ENCODE results near the gene NEDD4. TPM values are rescaled to one million over a fixed set of nuclear protein-coding genes. Genes with fewer than 3 reads are reported as not detected.
A peak's percentile ranks its signal among the peaks of the same experiment; 100 is the strongest.

The NEDD4 gene
- total RNA-seq, 1 donor from 2014 or later = 55.4 TPM

- no peak for FAIRE-seq
- peaks cover 44% of the 10 kb centered on the region for H3K79me2 ChIP-seq (ENCODE audit: insufficient read depth, low read length)
- Mint-ChIP-seq H3K36me3 (ENCODE audit: low read depth, unreplicated experiment) (peaks cover 3% of the 10 kb centered on the region), H3K27me3 (ENCODE audit: low read depth, unreplicated experiment) (no peaks in the 10 kb centered on the region), H3K4me1 (ENCODE audit: low read depth, unreplicated experiment) (peaks cover 21% of the 10 kb centered on the region), H3K4me3 (ENCODE audit: unreplicated experiment) (peak overlapping the region; percentile 92), H3K27ac (ENCODE audit: unreplicated experiment) (peak overlapping the region; percentile 35), H3K9me3 (ENCODE audit: unreplicated experiment) (no peaks in the 10 kb centered on the region)
- H2AFZ ChIP-seq (ENCODE audit: low read depth, low read length) = peak overlapping the region; percentile 80
- peak overlapping the region; percentile 89 for H3K9ac ChIP-seq (ENCODE audit: low read length)
- no peaks in the 10 kb centered on the region for H3K36me3 ChIP-seq (ENCODE audit: insufficient read depth, low read length)
- H3K4me2 ChIP-seq (ENCODE audit: low read length) = peak overlapping the region; percentile 96
- H4K20me1 ChIP-seq (ENCODE audit: insufficient read depth, low read length) = peaks cover 21% of the 10 kb centered on the region
- TF ChIP-seq EZH2 (IDR thresholded peaks at IDR 0.05; ENCODE audit: insufficient read depth, low read length) = no peak
- no peak for TF ChIP-seq CTCF (IDR thresholded peaks at IDR 0.05; ENCODE audit: insufficient read depth, low read depth, low read length)
- peak overlapping the region; percentile 76 for H3K27ac ChIP-seq (ENCODE audit: low read depth, low read length)
- DNase-seq (ENCODE audit: low read depth) = no peak
- peaks cover 17% of the 10 kb centered on the region for H3K4me1 ChIP-seq (ENCODE audit: insufficient read depth, low read length)
- H3K4me3 ChIP-seq (ENCODE audit: insufficient read depth, low read depth, low read length) = peak overlapping the region; percentile 72
- H3K27me3 ChIP-seq (ENCODE audit: insufficient read depth, low read length) = no peaks in the 10 kb centered on the region
- no peaks in the 10 kb centered on the region for H3K9me3 ChIP-seq (ENCODE audit: insufficient read depth, low read depth, low read length)
Measured at GRCh38 chr15:55992769-55993110, 672 bp downstream of the NEDD4 start.

GRCh38 chr15:55991802-55992768, 1.3 kb downstream of the NEDD4 start:
- H2AFZ ChIP-seq (ENCODE audit: low read depth, low read length) = no peak overlapping the region
- H4K20me1 ChIP-seq (ENCODE audit: insufficient read depth, low read length) = peaks cover 21% of the 10 kb centered on the region
- H3K9me3 ChIP-seq (ENCODE audit: insufficient read depth, low read depth, low read length) = no peaks in the 10 kb centered on the region
- TF ChIP-seq EZH2 (IDR thresholded peaks at IDR 0.05; ENCODE audit: insufficient read depth, low read length) = no peak
- TF ChIP-seq CTCF (IDR thresholded peaks at IDR 0.05; ENCODE audit: insufficient read depth, low read depth, low read length) = no peak
- H3K4me3 Mint-ChIP-seq (ENCODE audit: unreplicated experiment) = peak overlapping the region; percentile 92
- peak overlapping the region; percentile 89 for H3K9ac ChIP-seq (ENCODE audit: low read length)
- peaks cover 3% of the 10 kb centered on the region for H3K36me3 Mint-ChIP-seq (ENCODE audit: low read depth, unreplicated experiment)
- no peaks in the 10 kb centered on the region for H3K27me3 Mint-ChIP-seq (ENCODE audit: low read depth, unreplicated experiment)
- FAIRE-seq (peak; percentile 77), DNase-seq (ENCODE audit: low read depth) (peak; percentile 6)
- H3K4me3 ChIP-seq (ENCODE audit: insufficient read depth, low read depth, low read length) = peak overlapping the region; percentile 72
- no peaks in the 10 kb centered on the region for H3K36me3 ChIP-seq (ENCODE audit: insufficient read depth, low read length)
- H3K4me1 ChIP-seq (ENCODE audit: insufficient read depth, low read length) = peaks cover 17% of the 10 kb centered on the region
- no peaks in the 10 kb centered on the region for H3K9me3 Mint-ChIP-seq (ENCODE audit: unreplicated experiment)
- peaks cover 21% of the 10 kb centered on the region for H3K4me1 Mint-ChIP-seq (ENCODE audit: low read depth, unreplicated experiment)
- peak overlapping the region; percentile 96 for H3K4me2 ChIP-seq (ENCODE audit: low read length)
- H3K27ac Mint-ChIP-seq (ENCODE audit: unreplicated experiment) = peak overlapping the region; percentile 35
- peak overlapping the region; percentile 76 for H3K27ac ChIP-seq (ENCODE audit: low read depth, low read length)
- no peaks in the 10 kb centered on the region for H3K27me3 ChIP-seq (ENCODE audit: insufficient read depth, low read length)
- H3K79me2 ChIP-seq (ENCODE audit: insufficient read depth, low read length) = peaks cover 44% of the 10 kb centered on the region

- no peaks in the 10 kb centered on the region for H3K27me3 ChIP-seq (ENCODE audit: insufficient read depth, low read length)
- H3K4me3 Mint-ChIP-seq (ENCODE audit: unreplicated experiment) = peak overlapping the region; percentile 10
- H3K9me3 Mint-ChIP-seq (ENCODE audit: unreplicated experiment) = peaks cover 2% of the 10 kb centered on the region
- H3K27me3 Mint-ChIP-seq (ENCODE audit: low read depth, unreplicated experiment) = no peaks in the 10 kb centered on the region
- H3K4me1 ChIP-seq (ENCODE audit: insufficient read depth, low read length) = peaks cover 17% of the 10 kb centered on the region
- H3K9ac ChIP-seq (ENCODE audit: low read length) = no peak overlapping the region
- H3K79me2 ChIP-seq (ENCODE audit: insufficient read depth, low read length) = peaks cover 49% of the 10 kb centered on the region
- no peaks in the 10 kb centered on the region for H3K9me3 ChIP-seq (ENCODE audit: insufficient read depth, low read depth, low read length)
- H3K27ac Mint-ChIP-seq (ENCODE audit: unreplicated experiment) = no peak overlapping the region
- H3K4me1 Mint-ChIP-seq (ENCODE audit: low read depth, unreplicated experiment) = peaks cover 21% of the 10 kb centered on the region
- DNase-seq (ENCODE audit: low read depth) (no peak), FAIRE-seq (no peak)
- H3K4me2 ChIP-seq (ENCODE audit: low read length) = peak overlapping the region; percentile 96
- H3K4me3 ChIP-seq (ENCODE audit: insufficient read depth, low read depth, low read length) = no peak overlapping the region
- H3K36me3 ChIP-seq (ENCODE audit: insufficient read depth, low read length) = no peaks in the 10 kb centered on the region
- H3K36me3 Mint-ChIP-seq (ENCODE audit: low read depth, unreplicated experiment) = peaks cover 7% of the 10 kb centered on the region
- no peak for TF ChIP-seq CTCF (IDR thresholded peaks at IDR 0.05; ENCODE audit: insufficient read depth, low read depth, low read length)
- TF ChIP-seq EZH2 (IDR thresholded peaks at IDR 0.05; ENCODE audit: insufficient read depth, low read length) = no peak
- no peak overlapping the region for H2AFZ ChIP-seq (ENCODE audit: low read depth, low read length)
- H4K20me1 ChIP-seq (ENCODE audit: insufficient read depth, low read length) = peaks cover 21% of the 10 kb centered on the region
- H3K27ac ChIP-seq (ENCODE audit: low read depth, low read length) = no peak overlapping the region
Measured at GRCh38 chr15:55990998-55991397, 2.4 kb downstream of the NEDD4 start.

All from astrocyte (in vitro differentiated cells and primary cell).